Islet of Langerhans (tissue), 1 donor: ENCODE results near the gene ME3.
"Not testable (repeated sequence)": the region's sequence is repeated elsewhere in the genome, so short reads cannot be mapped to it uniquely, and the experiment has no call there.

Experiments used
- FAIRE-seq: peaks from one replicate; lab custom pipeline; 2011; peaks lifted over from hg19 to GRCh38; lab: Jason Lieb, UNC

Gene ME3

DNA sequence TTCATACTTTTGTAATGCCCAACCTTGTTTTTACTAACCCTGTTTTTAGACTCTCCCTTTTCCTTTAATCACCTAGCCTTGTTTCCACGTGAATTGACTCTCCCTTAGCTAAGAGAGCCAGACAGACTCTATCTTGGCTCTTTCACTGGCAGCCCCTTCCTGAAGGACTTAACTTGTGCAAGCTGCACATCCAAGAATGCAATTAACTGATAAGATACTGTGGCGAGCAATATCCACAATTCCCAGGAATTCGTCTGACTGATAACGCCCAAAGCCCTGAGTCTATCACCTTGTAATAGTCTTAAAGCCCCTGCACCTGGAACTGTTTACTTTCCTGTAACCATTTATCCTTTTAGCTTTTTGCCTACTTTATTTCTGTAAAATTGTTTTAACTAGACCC is 248.9 kb downstream of the ME3 start:
- not testable (repeated sequence) for FAIRE-seq

GRCh38 chr11:86422371-86422770 is 250.0 kb downstream of the ME3 start:
- no peak for FAIRE-seq

DNA sequence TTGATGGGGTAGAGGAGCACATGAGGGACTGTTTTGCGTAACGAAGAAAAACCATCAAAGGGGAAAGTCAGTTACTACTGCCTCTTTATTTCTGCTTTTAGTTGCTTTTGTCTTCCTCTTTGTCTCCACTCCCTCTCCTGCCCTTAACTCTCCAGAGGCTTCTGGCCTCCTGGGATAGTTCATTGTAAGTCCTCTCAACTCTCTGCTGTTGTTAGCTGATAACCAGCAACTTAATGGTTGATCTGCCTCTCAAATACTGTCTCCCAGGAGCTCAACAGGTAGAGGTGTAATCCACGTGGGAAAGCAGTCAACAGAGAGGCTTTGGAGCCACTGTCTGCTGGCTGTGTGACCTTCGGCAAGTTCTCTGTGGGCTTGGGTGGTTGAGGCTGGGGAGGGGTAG is 250.5 kb downstream of the ME3 start:
- no peak for FAIRE-seq

DNA sequence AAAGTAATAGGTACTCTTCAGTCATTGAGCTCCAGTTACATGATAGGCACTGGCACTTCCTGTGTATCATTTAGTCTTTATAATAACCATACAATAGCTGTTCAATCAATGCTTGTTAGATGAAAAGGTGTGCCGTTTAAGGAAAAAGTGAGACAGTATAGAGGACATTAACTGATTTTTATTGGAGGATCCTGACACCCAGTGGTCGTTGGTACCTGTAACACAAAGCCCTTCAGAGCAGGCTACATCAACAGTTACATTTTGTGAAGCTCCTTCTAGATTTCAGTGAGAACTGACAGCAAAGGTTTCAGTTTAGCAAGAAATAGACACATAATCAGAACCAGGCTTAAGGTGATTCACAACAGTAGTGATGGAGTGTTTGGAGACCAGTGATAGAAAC is 253.5 kb downstream of the ME3 start:
- FAIRE-seq, result no peak

- FAIRE-seq, result no peak
These were observed 253.9 kb downstream of the ME3 start for GRCh38 chr11:86418513-86418912.

DNA sequence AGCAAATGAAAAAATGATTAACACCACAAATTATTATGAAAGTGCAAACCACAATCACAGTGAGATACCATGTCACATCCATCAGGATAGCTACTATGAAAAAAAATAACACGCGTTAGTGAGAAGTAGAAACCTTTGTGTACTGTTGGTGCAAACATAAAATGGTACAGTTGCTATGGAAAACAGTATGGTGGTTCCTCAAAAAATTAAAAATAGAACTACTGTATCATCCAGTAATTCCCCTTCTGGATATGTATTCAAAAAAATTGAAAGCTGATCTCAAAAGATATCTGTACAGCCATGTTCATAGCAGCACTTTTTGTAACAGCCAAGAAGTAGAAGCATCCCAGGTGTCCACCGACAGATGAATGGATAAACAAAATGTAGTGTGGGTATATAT is 254.3 kb downstream of the ME3 start:
- FAIRE-seq, result no peak

GRCh38 chr11:86416951-86417350 is 255.5 kb downstream of the ME3 start:
- FAIRE-seq, result not testable (repeated sequence)

DNA sequence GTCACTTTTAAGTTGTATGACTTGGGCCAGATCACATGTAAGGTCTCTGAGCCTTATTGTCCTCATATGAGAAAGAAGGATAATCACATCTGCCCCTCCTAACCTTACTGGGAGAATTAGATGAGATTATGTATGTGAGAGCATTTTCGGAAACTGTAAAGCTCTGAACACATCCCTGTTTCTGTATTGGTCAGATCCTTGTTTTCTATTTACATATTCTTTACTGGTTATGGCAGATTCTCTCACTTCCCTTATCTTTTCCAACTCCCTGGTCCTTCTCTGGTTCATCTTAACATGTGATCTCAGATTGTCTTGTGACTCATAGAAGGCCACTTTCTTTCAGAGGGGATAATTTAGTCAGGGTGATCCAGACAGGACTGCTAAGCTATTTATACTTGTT is 255.9 kb downstream of the ME3 start:
- FAIRE-seq, result no peak

- no peak for FAIRE-seq
These were observed 257.4 kb downstream of the ME3 start for GRCh38 chr11:86415026-86415425.

DNA sequence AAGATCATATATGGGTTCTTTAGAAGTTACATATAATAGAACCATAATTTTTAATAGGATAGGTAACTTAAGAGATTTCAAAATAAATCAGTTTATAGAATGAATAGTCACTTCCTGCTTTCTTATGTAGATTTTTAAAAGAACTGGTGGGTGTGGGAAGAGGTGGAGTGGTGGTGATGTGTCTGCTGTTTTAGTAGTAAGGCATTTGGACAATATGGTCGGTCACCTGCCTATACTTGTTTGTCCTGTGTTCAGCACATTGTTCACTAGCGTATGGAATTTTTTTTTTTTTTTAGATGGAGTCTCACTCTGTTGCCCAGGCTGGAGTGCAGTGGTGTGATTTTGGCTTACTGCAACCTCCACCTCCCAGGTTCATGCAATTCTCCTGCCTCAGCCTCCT is 258.4 kb downstream of the ME3 start:
- no peak for FAIRE-seq

DNA sequence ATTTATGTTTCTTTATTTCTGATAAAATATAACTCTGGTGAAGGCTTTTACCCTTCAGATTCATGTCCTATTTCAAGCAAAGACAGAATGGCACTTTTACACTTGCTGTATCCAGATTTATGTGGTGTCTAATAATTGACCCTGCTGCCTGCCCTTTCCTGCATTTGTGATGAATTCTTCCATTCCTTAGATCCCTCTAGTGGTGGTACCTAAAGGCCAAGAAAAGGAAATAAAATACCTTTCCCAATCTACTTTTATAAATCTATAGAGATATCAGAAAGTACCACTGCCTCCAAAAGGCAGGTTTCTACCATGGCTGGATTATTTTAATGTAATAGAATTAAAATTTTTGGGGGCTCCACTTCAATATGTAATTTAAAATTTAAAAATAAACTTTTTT is 263.6 kb downstream of the ME3 start:
- FAIRE-seq, result no peak

DNA sequence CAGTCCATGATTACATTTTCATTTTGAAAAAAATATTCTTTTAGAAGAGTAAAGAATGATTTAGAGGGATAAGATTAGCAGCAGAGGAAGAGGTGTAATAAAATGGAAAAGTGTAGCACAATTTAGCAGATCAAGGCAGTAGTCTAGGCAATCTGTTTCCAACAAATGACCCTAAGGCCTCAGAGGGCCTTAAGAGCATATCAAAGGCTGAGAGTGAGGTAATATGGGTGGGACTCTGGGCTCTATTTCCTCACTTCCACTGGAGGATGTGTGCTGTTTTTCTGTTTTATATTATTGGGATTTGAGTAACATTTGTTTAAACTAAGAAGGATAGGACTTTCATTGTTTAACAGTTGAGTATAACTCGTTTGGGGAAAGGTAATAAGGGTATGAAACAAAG is 269.0 kb downstream of the ME3 start:
- no peak for FAIRE-seq

- no peak for FAIRE-seq
These were observed 274.3 kb downstream of the ME3 start for GRCh38 chr11:86398106-86398505.

- no peak for FAIRE-seq
These were observed 275.1 kb downstream of the ME3 start for GRCh38 chr11:86397351-86397750.

GRCh38 chr11:86396396-86396795 is 276.0 kb downstream of the ME3 start:
- no peak for FAIRE-seq

GRCh38 chr11:86395061-86395551 is 277.3 kb downstream of the ME3 start:
- no peak for FAIRE-seq
